GM04504 (cell line): ENCODE data around the gene NRG3.

Source experiments
- DNase-seq: peaks from one replicate; pipeline ENCODE4 v3.0.0-alpha.2; 2012; ENCODE audit warnings: low read depth

NRG3 gene

GRCh38 chr10:82691211-82691610 is 816.2 kb downstream of the NRG3 start:
- DNase-seq: no peak

DNA sequence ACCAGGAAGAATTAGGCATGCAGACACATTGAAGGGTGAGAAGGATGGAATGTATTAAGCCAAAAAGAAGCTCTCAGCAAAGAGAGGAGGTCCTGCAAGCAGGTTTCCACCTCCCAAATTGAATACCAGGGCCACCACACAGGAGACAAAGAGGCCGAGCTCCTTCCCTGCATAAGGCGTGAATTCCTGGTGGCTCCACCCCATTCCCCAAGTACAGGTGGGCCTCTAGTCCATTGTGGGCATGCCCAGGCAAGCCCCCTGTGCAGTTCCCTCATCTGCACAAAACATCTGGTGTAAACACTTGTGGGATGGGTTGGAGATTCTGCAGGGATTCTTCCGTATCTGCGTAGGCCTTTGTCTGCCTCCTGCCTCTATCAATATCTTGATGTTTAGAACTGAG is 817.5 kb downstream of the NRG3 start:
- DNase-seq: no peak

- no peak for DNase-seq
Observed at GRCh38 chr10:82721831-82722230, 846.8 kb downstream of the NRG3 start.

- no peak for DNase-seq
Observed at GRCh38 chr10:82722273-82722672, 847.3 kb downstream of the NRG3 start.

DNA sequence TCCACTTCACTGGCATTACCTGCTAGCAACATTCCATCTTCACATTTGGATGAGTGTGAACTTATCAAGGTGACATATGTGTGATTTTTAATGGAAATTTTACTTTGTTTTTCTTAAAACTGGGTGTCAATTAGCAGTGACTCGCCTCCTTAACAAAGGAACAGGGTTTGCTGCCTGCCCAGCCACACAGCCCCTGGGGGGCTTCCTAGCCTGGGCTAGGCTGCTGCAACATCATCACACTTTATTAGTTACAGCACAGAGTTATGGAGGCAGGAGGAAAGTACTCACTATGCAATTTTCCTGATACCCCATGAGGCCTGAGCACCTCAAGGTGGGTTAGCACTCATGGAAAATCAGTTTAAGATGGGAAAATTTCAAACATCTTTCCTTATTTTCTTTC is 861.3 kb downstream of the NRG3 start:
- no peak for DNase-seq

DNA sequence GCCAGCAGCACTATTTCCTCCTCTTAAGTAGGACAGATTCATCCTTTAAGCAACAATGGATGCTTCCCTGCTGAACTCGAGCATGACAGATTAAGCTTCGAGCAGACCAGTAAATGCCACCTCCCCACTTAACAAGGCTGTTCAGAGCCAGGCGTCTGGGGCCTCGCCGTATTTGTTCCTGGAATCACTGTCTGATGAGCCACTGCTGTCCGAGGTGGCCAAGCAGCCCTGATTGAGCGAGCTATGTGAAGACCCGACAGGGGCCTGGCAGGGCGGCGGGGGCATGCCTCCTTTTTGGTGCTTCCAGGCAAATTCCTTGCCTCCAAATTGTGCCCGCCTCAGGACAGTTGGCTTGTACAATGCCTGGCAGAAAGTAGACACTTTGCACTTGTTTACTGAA is 862.6 kb downstream of the NRG3 start:
- no peak for DNase-seq

DNA sequence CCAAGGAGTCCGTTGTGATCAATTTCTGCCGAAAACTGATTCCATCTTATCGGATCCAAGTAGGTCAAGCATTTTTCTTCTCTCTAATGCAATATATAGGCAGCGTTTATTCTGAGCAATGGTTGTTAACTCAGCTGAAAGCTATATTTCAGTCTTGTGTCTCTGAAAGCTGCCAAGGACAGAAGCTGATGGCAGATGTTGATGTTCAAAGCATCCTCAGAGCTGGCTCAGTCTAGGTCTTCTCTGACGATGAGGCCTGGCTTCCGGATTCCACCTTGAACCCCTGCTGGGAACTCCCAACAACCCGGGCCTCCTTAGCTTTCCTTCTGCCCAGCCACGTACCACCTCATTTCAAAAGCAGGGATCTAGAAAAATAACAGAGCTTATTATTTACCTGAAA is 863.6 kb downstream of the NRG3 start:
- no peak for DNase-seq

DNA sequence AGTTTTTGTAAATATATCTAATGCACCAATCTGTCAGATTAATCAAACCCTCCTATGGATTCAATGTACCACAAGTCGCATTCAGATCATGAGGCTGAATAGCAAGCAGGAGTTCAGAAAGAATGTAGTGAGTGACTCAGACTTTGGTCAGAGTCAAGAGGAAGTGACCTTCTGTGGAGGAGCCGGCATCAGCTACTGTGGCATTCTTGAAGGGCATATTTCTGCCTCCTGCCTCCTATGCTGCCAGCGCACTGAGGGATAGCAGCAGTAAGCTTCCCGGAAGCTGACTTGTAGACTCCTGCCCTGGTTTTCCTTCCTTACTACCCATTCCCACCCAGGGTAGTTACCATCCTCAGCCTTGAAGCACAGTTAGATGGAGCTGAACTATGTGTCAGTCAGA is 867.5 kb downstream of the NRG3 start:
- peak; percentile 29 for DNase-seq

- DNase-seq: no peak
Observed at GRCh38 chr10:82742898-82743297, 867.9 kb downstream of the NRG3 start.

DNA sequence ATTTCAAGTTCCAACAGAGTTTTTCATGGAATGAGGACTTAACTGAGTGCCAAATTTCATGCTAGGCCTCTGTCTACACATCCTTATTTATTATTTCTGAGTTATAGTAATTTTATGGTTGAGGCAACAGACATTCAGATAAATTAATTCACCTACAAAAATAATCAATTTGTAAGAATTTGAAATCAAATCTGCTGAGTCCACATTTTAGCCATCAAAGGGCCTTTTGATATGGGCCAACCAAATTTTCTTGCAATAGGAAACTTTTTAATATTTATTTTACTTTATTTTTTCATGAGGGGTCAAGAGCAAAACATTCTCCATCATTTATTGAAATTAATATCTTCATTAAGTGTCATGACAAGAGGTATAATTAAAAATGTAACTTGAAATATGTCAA is 875.5 kb downstream of the NRG3 start:
- DNase-seq: no peak

- no peak for DNase-seq
Observed at GRCh38 chr10:82757397-82757796, 882.4 kb downstream of the NRG3 start.

DNA sequence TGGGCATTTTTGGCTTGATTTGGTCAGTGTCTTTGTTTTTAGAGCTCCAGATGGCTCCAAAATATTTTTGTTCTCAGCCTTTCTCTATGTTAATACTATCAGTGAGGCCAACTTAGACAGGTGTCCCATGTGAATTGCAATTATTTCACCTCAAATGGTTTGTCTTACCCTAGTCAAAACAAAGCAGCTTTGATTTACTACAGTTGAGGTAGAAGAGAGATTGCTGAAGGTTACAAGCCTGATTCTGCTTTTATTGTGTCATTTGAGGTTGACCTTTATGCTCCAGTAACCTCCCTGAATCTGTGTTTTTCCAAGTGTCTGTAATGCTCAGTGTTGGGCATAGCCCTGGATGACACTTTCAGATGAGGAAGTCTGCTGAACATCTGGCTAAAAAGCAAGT is 882.9 kb downstream of the NRG3 start:
- DNase-seq: no peak

DNA sequence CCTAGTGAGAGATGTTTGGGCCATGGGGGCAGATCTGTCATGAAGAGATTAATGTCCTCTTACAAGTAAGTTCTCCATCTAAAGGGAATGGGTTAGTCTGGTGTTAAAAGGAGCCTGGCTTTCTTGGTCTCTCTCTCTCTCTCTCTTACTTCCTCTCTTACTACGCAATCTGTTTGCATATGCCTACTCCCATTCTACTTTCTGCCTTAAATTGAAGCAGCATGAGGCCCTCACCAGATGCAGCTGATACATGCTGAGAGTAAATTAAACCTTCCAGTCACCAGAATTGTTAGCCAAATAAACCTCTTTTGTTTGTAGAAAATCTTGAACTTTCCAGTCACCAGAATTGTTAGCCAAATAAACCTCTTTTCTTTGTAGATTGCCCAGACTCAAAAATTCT is 884.1 kb downstream of the NRG3 start:
- DNase-seq: no peak

GRCh38 chr10:82762641-82763040 is 887.6 kb downstream of the NRG3 start:
- no peak for DNase-seq

DNA sequence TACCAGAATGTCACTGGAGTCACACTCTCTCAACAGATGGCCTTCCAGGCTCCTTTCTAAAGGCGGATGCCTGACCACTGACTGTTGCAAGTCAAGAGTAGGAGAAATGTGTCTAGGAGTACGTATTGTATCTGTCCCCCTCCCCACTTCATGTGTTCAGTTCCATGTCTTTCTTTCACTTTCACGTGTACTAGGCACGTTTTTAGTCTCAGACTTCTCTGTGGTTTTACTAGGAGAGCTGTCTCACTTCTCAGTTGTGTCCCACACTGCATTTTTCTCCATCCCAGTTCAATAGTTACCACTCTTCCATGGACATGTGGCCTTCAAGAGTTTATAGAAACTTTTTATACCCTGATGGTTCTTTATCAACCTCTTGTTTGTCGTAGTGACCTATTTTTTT is 893.0 kb downstream of the NRG3 start:
- no peak for DNase-seq

DNA sequence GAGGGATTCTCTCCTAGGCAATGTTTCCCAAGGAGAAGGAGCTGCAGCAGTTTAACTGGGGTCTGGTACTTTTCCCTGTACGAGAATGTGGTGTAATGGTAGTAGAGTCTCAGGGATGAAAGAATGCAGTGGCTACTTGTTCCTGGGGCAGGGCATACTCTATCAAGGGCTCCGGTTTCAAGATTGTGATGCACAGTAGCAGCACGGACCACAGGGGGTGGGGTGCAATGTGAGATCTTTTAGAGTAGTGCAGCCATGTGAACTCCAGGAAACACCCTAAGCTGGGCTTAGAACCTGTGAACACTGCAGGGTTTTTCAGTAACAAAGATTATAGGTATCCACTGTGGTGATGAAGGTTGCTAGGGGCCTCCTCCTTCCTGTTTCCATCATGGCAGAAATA is 903.9 kb downstream of the NRG3 start:
- DNase-seq: no peak

DNA sequence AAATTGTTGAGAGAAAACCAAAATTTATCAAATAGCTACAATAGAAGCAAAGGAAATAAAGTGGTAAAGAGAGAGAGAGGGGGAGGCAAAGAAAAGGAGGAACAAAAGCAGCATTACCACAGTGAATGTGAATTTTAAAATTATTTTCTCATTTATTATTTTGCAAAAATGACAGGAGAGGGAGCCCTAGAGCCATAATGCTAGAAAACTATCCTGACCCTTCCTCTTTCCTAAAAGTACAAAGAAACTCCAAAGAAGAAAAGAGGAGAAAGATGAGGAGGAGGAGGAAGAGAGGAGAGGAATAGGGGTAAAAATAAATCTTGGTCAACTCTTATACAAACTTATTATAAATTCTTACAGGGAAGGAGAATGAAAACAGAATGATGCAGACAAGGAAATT is 921.5 kb downstream of the NRG3 start:
- DNase-seq: no peak

DNA sequence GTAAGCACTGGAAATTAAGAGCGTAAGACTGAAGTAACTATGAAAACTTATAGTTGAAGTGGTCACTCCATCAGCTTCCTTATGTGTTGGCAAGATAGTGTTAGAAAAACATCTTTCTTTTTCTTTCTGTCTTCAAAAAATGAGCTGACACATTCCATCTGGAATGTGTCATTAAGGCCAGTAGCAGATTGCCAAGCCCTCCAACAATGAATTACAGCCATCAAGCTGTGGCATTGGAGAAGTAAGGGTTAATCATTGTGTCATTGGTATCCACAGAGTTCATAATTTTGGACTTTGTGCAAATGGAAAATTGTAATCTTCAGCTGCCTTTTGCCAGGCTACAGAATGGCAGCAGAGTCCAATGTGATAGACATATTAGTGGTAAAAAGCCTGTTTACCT is 926.3 kb downstream of the NRG3 start:
- DNase-seq: no peak

GRCh38 chr10:82811621-82812020 is 936.6 kb downstream of the NRG3 start:
- no peak for DNase-seq

DNA sequence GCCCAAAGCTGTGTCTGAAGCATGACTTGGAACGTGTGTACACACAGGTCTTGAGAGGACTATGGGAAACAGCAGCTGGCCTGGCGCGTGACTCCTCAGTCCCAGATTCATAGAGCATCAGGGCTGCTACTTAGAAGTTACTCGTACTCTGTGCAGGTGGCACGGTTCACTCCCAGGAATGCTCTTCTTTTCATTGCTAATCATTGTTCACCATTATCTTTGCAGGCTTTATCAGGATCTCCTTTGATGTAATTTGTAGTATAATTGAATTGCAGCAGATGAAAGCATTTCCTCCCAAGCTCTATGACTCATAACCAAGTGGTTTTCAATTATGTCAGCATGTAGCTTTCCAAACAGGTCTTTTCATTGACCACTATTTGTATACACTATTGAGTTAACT is 938.9 kb downstream of the NRG3 start:
- DNase-seq: no peak

GRCh38 chr10:82814635-82815034 is 939.6 kb downstream of the NRG3 start:
- DNase-seq: no peak

DNA sequence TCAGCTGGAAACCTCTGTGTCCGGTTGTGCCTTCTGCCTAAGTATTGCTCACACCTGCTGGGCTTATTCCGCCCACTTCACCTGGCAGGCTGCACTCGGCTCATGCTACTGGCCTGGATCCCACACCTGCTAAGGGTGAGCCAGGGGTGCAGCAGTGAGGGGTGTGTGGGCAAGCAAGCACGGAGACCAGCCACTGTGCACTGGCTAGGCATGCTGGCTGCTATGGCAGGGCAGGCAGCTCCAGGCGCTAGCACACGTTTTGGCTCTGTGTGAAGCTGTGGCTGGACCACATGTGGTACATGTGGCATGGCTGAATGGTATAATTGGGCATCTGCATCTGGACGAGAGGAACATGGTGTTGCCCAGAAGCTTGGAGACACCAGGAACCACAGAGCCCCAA is 940.7 kb downstream of the NRG3 start:
- DNase-seq: no peak

DNA sequence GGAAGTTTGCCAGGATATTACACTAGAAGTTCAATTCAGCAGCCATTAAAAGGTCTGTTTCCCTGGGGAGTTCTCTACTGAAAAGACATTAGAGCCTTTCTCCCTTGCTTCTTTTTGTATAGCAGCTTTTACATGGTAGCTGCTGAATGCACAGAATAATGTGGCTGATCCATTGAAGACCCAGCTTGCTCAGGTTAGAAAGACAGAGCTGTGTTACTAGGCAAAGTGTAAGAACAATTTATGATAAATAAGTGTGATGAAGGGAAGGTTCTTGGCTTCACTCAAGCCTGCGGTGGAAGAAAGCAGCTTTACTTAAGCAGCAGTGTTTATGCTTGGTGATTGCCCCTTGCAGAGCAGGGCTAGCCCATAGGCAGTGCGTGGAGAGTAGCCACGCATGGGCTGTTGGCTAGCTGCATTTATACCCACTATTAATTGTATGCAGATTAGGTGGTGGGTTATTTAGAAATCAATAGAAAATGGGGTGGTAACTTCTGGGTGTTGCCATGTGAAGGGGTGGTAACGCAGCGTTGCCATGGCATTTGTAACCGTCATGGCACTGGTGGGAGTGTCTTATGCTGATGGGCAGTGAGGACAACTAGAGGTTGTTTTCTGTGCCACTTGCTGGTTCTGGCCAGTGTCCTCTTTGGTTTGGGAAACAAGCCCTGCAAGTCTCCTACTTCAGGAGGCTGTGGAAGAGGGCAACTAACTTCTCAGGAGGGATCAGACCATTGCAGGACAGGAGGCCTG is 942.9 kb downstream of the NRG3 start:
- no peak for DNase-seq

DNA sequence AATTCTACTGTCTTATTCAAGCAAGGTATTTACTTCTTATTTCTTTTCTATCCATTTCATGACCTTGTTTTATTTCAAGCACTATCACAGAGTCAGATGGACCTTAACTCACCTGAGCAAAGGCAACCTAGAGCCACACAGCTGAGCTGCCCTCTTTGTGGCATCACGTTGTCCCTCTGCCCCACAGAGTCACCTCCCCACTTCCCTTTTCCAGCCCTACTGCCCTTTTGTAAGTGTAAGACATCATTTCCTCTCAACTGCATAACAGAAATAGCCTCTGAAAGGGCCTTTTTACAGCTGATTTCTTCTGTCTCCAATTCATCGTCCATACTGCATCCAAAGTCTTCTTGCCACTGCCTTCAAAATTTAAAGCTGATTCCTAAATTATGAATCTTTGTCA is 946.0 kb downstream of the NRG3 start:
- DNase-seq: no peak

DNA sequence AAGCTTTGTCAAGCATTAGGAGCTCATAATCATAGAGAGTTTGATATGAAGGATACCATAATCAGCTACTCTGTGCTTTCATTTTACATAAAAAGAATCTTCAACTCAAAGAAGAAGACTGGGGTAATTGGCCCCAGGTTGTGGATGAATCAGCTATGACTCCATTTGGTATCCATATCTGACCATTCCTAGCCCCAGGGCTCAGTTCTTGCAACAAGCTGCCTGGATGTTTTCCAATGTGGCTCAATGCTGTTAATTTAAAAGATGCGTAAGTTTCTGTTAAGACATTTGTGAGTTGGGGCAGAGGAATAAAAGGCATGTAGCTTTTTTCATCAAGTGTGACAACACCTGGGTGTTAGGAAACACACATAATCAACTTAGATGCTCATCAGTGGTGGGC is 951.1 kb downstream of the NRG3 start:
- DNase-seq: peak; percentile 92
